BE2C (cell line): ENCODE results near the gene DDC.
A peak's percentile ranks its signal among the peaks of the same experiment; 100 is the strongest.
"Not testable (repeated sequence)": the region's sequence is repeated elsewhere in the genome, so short reads cannot be mapped to it uniquely, and the experiment has no call there.

Experiments used
- DNase-seq: peaks from one replicate; pipeline ENCODE4 v3.0.0-alpha.2; 2020
- H3K27me3 ChIP-seq: fragments of 250-450 bp; sonication (Bioruptor Pico); 2 replicates; pipeline ENCODE4 v1.5.1; 2020; ENCODE audit warnings: mild to moderate bottlenecking
- H3K36me3 ChIP-seq: fragments of 250-450 bp; sonication (Bioruptor Pico); 2 replicates; pipeline ENCODE4 v1.5.1; 2020; ENCODE audit warnings: mild to moderate bottlenecking
- H3K4me1 ChIP-seq: fragments of 250-450 bp; sonication (Bioruptor Pico); 2 replicates; pipeline ENCODE4 v1.5.1; 2020
- H3K4me3 ChIP-seq: 2 replicates; pipeline ENCODE4 v1.5.1; 2011; ENCODE audit warnings: low read depth, low read length
- H3K9me3 ChIP-seq: fragments of 250-450 bp; sonication (Bioruptor Pico); 2 replicates; pipeline ENCODE4 v1.5.1; 2020
- CTCF ChIP-seq: IDR thresholded peaks from 2 replicates; pipeline ENCODE4 v1.5.1; 2012; ENCODE audit warnings: mild to moderate bottlenecking, low read depth, low read length

DDC gene

GRCh38 chr7:50584386-50584785, 19.2 kb upstream of the DDC start:
- TF ChIP-seq CTCF: no peak
- H3K4me3 ChIP-seq: no peak overlapping the region
- no peaks in the 10 kb centered on the region for H3K27me3 ChIP-seq
- peaks cover 4% of the 10 kb centered on the region for H3K4me1 ChIP-seq
- no peak for DNase-seq
- no peaks in the 10 kb centered on the region for H3K9me3 ChIP-seq
- no peaks in the 10 kb centered on the region for H3K36me3 ChIP-seq

- H3K9me3 ChIP-seq, H3K27me3 ChIP-seq, DNase-seq, H3K36me3 ChIP-seq, H3K4me3 ChIP-seq, H3K4me1 ChIP-seq: not testable (repeated sequence)
Measured at GRCh38 chr7:50583295-50583694, 18.1 kb upstream of the DDC start.

- H3K4me1 ChIP-seq, H3K4me3 ChIP-seq, H3K36me3 ChIP-seq, H3K9me3 ChIP-seq, H3K27me3 ChIP-seq, DNase-seq: not testable (repeated sequence)
Measured at GRCh38 chr7:50582271-50582670, 17.1 kb upstream of the DDC start.

- not testable (repeated sequence) for H3K4me1 ChIP-seq, H3K27me3 ChIP-seq, H3K36me3 ChIP-seq, H3K4me3 ChIP-seq, DNase-seq, H3K9me3 ChIP-seq
Measured at GRCh38 chr7:50580666-50581065, 15.5 kb upstream of the DDC start.

- TF ChIP-seq CTCF: no peak
- DNase-seq: no peak
- Histone ChIP-seq H3K4me3 (no peak overlapping the region), H3K27me3 (no peaks in the 10 kb centered on the region), H3K36me3 (no peaks in the 10 kb centered on the region), H3K9me3 (no peaks in the 10 kb centered on the region), H3K4me1 (peaks cover 4% of the 10 kb centered on the region; the same call in 1 of the 2 replicates)
Measured at GRCh38 chr7:50580057-50580456, 14.9 kb upstream of the DDC start.

GRCh38 chr7:50578105-50578504, 12.9 kb upstream of the DDC start:
- H3K27me3 ChIP-seq, H3K9me3 ChIP-seq, H3K36me3 ChIP-seq, H3K4me3 ChIP-seq, DNase-seq, H3K4me1 ChIP-seq: not testable (repeated sequence)

GRCh38 chr7:50577569-50577968, 12.4 kb upstream of the DDC start:
- Histone ChIP-seq H3K4me3 (no peak overlapping the region), H3K27me3 (no peaks in the 10 kb centered on the region), H3K9me3 (no peaks in the 10 kb centered on the region), H3K4me1 (peaks cover 4% of the 10 kb centered on the region; the same call in 1 of the 2 replicates), H3K36me3 (no peaks in the 10 kb centered on the region)
- no peak for TF ChIP-seq CTCF
- no peak for DNase-seq

GRCh38 chr7:50576388-50576787, 11.2 kb upstream of the DDC start:
- not testable (repeated sequence) for H3K27me3 ChIP-seq, H3K4me3 ChIP-seq, DNase-seq, H3K36me3 ChIP-seq, H3K9me3 ChIP-seq, H3K4me1 ChIP-seq

GRCh38 chr7:50567715-50568261, 2.6 kb upstream of the DDC start:
- Histone ChIP-seq H3K4me3 (no peak overlapping the region), H3K27me3 (no peaks in the 10 kb centered on the region), H3K9me3 (no peaks in the 10 kb centered on the region), H3K4me1 (peaks cover 5% of the 10 kb centered on the region), H3K36me3 (no peaks in the 10 kb centered on the region)
- DNase-seq: peak; percentile 53
- no peak for TF ChIP-seq CTCF
